Measurements from ENCODE around the gene NDUFS6.

DNA sequence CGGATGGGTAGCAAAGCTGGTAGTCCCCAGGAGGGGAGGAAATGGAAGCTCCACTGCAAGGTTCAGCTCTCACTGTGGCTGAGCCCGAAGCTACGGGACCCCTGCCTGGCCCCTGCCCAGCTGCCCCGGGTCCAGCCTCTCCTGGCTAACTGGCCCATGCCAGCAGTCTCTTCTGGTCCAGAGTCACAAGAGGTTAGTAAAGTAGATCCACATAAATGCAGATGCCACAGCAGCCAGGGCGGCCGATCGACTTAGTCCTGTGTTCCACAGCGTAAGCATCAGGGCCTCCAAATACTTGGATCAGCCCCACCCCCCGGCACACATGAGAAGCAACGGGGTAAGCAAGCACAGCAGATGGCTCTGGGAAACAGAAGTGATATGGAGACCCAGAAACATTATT is 43.7 kb upstream of the NDUFS6 start:
- TF ChIP-seq RFX5 (IDR thresholded peaks at IDR 0.05; ENCODE audit: low read depth, low read length), result no peak
- no peak for TF ChIP-seq ELK1 (IDR thresholded peaks at IDR 0.05; ENCODE audit: borderline replicate concordance, low read depth, low read length)
- TF ChIP-seq, protein P1, sequence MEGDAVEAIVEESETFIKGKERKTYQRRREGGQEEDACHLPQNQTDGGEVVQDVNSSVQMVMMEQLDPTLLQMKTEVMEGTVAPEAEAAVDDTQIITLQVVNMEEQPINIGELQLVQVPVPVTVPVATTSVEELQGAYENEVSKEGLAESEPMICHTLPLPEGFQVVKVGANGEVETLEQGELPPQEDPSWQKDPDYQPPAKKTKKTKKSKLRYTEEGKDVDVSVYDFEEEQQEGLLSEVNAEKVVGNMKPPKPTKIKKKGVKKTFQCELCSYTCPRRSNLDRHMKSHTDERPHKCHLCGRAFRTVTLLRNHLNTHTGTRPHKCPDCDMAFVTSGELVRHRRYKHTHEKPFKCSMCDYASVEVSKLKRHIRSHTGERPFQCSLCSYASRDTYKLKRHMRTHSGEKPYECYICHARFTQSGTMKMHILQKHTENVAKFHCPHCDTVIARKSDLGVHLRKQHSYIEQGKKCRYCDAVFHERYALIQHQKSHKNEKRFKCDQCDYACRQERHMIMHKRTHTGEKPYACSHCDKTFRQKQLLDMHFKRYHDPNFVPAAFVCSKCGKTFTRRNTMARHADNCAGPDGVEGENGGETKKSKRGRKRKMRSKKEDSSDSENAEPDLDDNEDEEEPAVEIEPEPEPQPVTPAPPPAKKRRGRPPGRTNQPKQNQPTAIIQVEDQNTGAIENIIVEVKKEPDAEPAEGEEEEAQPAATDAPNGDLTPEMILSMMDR (conservative IDR thresholded peaks at IDR 0.05; ENCODE audit: low read depth, low read length), result no peak

Data from IMR-90 (cell line).